Fibroblast of the aortic adventitia (primary cell): Measurements from ENCODE around the gene ULK4. TPM values are rescaled to one million over a fixed set of nuclear protein-coding genes. Genes with fewer than 3 reads are reported as not detected.

Experiments used
- DNase-seq: peaks from one replicate; pipeline ENCODE4 v3.0.0-alpha.2; 2010; ENCODE audit warnings: low read depth
- H3K4me3 ChIP-seq: 2 replicates; pipeline ENCODE4 v1.5.1; 2011; ENCODE audit warnings: low read depth, mild to moderate bottlenecking, control low read depth, low read length, moderate library complexity
- total RNA-seq: library from RNA; depleted of rRNA; stranded (reverse); fragments of >200 nt; gene quantifications from 2 replicates; pipeline ENCODE4 v1.2.3, GENCODE V29; 2012; ENCODE audit warnings: low replicate concordance
- TF ChIP-seq, protein P1 (sequence below): IDR thresholded peaks from 2 replicates; pipeline ENCODE4 v1.5.1; 2011; ENCODE audit warnings: mild to moderate bottlenecking, low read length, control low read depth, inconsistent platforms; ENCODE audit not compliant: insufficient read depth

ULK4 gene
- total RNA-seq, 1 donor: 16.1 TPM

DNA sequence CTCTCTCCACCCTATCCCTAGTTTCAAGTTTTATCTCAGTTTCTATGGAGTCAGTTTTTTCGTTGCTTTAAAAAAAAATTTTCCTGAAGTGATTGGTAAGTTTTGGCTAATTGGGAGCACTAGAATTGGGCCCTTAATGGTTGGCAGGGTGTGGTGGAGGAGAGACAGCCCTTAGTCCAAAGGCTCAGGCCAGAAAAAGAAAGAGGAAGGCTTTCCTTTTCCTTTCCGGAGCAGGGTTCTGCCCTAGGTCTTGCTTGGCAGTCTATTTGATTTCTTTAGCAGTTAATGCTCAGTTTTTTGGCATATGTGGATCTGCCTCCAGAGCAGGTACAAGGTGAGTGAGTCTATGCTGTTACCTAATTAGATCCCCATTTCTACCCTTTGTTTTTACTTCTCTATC, 739.9 kb downstream of the ULK4 start:
- no peak for DNase-seq
- TF ChIP-seq, protein P1, sequence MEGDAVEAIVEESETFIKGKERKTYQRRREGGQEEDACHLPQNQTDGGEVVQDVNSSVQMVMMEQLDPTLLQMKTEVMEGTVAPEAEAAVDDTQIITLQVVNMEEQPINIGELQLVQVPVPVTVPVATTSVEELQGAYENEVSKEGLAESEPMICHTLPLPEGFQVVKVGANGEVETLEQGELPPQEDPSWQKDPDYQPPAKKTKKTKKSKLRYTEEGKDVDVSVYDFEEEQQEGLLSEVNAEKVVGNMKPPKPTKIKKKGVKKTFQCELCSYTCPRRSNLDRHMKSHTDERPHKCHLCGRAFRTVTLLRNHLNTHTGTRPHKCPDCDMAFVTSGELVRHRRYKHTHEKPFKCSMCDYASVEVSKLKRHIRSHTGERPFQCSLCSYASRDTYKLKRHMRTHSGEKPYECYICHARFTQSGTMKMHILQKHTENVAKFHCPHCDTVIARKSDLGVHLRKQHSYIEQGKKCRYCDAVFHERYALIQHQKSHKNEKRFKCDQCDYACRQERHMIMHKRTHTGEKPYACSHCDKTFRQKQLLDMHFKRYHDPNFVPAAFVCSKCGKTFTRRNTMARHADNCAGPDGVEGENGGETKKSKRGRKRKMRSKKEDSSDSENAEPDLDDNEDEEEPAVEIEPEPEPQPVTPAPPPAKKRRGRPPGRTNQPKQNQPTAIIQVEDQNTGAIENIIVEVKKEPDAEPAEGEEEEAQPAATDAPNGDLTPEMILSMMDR: no peak
- H3K4me3 ChIP-seq: no peak overlapping the region

DNA sequence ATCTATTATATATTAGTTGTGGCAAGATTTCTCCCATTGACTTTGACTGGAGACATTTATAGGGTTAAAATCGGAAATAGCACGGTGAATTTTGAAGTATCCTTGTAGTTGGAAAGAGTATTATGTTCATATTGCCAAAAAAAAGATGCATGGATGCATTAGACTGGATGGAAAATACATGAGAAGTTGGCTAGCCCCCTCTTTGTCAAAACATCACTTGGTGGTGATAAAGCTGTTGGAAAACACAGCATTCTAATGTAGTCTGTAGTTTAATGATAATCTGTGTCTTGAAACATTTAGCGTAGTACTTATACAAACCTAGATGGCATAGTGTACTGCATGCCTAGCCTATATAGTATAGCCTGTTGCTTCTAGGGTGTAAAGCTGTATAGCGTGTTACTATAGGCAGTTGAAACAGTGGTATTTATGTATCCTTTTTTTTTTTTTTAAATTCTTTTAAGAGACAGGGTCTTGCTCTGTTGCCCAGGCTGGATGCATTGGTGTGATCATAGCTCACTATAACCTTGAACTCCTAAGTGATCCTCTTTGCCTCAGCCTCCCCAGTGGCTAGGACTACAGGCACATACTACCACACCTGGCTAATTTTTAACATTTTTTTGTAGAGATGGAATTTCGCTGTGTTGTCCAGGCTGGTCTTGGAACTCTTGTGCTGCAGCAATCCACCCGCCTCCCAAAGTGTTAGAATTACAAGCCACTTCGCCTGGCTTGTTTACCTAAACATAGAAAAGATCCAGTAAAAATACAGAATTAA, 740.8 kb downstream of the ULK4 start:
- DNase-seq: no peak
- no peak overlapping the region for H3K4me3 ChIP-seq
- TF ChIP-seq, protein P1: no peak

DNA sequence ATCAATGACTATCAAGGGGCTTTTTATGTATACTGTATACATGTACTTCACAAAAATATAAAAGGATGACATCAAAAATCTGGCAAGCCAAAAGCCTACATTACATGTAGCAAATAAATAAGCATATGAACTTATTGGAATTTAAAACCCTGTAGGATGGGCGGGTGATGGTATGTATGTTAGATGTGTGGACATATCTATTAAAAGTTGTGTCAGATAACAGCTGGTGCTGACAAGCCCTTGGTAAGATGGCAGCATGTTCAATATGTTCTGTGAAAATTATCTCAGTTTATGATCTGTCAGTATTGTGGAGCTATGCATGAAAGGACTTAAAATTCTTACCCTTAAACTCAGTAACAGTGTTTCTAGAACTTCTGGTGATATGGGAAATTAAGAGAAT, 742.5 kb downstream of the ULK4 start:
- no peak overlapping the region for H3K4me3 ChIP-seq
- TF ChIP-seq, protein P1: no peak
- no peak for DNase-seq

DNA sequence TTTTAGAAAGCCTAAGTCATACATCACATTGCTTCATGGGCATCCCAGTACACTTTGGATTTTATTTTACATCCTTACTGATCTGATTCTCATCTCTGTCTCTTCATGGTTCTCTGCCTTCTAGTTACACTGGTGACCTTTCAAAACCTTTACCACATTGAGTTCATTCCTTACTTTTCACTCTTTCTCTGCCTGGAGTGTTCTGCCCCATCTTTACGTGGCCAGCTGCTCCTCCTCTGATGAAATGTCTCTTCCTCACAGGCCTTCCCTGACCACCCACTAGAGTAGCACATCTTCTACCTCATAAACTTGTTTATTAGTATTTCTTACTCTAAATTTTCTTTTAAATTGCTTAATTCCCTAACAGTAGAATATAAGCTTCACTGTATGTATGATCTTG, 744.9 kb downstream of the ULK4 start:
- TF ChIP-seq, protein P1: no peak
- H3K4me3 ChIP-seq: no peak overlapping the region
- no peak for DNase-seq

DNA sequence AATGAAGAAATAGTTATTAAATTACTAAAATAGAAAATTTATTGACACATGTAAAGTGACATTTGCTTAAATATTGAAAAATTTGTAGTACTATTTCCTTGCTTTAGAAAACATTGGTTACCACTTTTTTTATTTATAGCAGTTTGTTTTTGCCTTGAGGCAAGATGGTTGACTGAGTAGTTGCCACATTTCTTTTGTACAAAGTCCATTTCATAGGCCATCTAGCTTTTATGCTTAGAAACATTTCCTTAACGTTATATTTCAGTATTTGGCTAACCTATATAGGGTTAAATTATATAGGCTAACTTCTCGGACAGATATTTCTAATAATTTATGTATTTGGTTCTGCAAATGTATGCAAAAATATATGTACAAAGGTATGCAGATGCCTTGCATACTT, 745.5 kb downstream of the ULK4 start:
- no peak for DNase-seq
- no peak overlapping the region for H3K4me3 ChIP-seq
- TF ChIP-seq, protein P1: no peak

DNA sequence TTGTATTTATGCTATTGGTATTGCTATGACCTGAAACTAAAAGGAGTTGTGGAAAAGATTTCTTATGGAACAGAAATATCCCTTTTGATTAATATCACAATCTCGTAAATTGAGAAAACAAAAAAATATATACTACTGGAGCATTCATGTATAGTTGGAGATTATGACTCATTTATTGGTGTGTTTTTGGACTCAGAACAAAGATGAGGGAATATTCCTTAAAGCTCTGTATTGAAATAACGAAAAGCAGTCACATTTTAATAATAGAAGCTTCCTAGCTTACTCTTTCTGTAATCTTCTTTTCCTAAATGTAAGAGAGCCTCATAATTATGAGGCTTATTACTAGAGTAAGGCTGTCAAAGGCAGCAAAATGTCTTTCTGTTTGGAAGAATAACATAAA, 748.3 kb downstream of the ULK4 start:
- DNase-seq: no peak

More for the DNA sequence above, 748.3 kb downstream of the ULK4 start:
- no peak overlapping the region for H3K4me3 ChIP-seq
- TF ChIP-seq, protein P1: no peak
